Uterus (tissue), 4 donors: ENCODE measurements around the gene PTGER4. TPM values are rescaled to one million over a fixed set of nuclear protein-coding genes. Genes with fewer than 3 reads are reported as not detected.

Source experiments
- DNase-seq, 2 donors: peaks; one replicate each; pipeline ENCODE4 v3.0.0-alpha.2; 2019 to 2020
- H3K27ac ChIP-seq, 2 donors: fragments of 200-600 bp; sonication (generic); 1 replicate in 1 of 2; 2 replicates in 1 of 2; pipeline ENCODE4 v1.5.1; 2016 to 2018
- H3K27me3 ChIP-seq, 2 donors: fragments of 200-600 bp; sonication (generic); one replicate each; pipeline ENCODE4 v1.5.1; 2018 to 2019; ENCODE audit warnings: control low read depth in 1 of 2
- H3K36me3 ChIP-seq, 2 donors: fragments of 200-600 bp; sonication (generic); one replicate each; pipeline ENCODE4 v1.5.1; 2019; ENCODE audit warnings: control low read depth in 1 of 2
- H3K4me1 ChIP-seq, 2 donors: fragments of 200-600 bp; sonication (generic); one replicate each; pipeline ENCODE4 v1.5.1; 2018 to 2019; ENCODE audit warnings: control low read depth in 1 of 2
- H3K4me3 ChIP-seq, 2 donors: fragments of 200-600 bp; sonication (generic); 1 replicate in 1 of 2; 2 replicates in 1 of 2; pipeline ENCODE4 v1.5.1; 2018 to 2019; ENCODE audit warnings: mild to moderate bottlenecking in 1 of 2
- H3K9me3 ChIP-seq, 2 donors: fragments of 200-600 bp; sonication (generic); one replicate each; pipeline ENCODE4 v1.5.1; 2019; ENCODE audit warnings: control low read depth in 1 of 2
- POLR2A ChIP-seq, 2 donors: fragments of 450-650 bp; IDR thresholded peaks; one replicate each; pipeline ENCODE4 v1.6.1; 2016; ENCODE audit warnings: antibody characterized with exemption in 2 of 2, mild to moderate bottlenecking in 1 of 2, moderate library complexity in 1 of 2
- intact Hi-C: fragments of 100-400 bp; cut with DNase I; formaldehyde crosslinking; loops from one replicate; pipeline ENCODE4 v1.15.1; 2023; ENCODE audit warnings: low total_unique reads
- total RNA-seq, 4 donors: library from RNA; depleted of rRNA in 3 of 4; stranded (reverse); fragments of >200 nt in 3 of 4; gene quantifications; one replicate each; pipeline versions ENCODE4 v1.1.0 to v1.2.4, GENCODE V29; 2014 to 2023
- TF ChIP-seq, protein P1 (sequence below), 4 experiments: fragments of 200-600 bp in 2 of 4; fragments of 450-650 bp in 2 of 4; sonication (generic) in 2 of 4; IDR thresholded peaks; one replicate each; pipeline ENCODE4 v1.5.1; 2016 to 2019; ENCODE audit warnings: antibody characterized with exemption in 4 of 4, mild to moderate bottlenecking in 2 of 4, moderate library complexity in 1 of 4
- donor health status: DM: yes; HTN: yes; CAD: no.

The PTGER4 gene
- total RNA-seq, 4 donors from 2014 or later = 5.9 to 10.2 (median 8.0) TPM

- no peaks in the 10 kb centered on the region for H3K9me3 ChIP-seq
- H3K36me3 ChIP-seq = no peaks in the 10 kb centered on the region
- no peak overlapping the region for H3K4me3 ChIP-seq
- intact Hi-C loops = no loop called here
- DNase-seq = no peak
- no peak for TF ChIP-seq POLR2A (IDR thresholded peaks at IDR 0.05)
- TF ChIP-seq, protein P1, sequence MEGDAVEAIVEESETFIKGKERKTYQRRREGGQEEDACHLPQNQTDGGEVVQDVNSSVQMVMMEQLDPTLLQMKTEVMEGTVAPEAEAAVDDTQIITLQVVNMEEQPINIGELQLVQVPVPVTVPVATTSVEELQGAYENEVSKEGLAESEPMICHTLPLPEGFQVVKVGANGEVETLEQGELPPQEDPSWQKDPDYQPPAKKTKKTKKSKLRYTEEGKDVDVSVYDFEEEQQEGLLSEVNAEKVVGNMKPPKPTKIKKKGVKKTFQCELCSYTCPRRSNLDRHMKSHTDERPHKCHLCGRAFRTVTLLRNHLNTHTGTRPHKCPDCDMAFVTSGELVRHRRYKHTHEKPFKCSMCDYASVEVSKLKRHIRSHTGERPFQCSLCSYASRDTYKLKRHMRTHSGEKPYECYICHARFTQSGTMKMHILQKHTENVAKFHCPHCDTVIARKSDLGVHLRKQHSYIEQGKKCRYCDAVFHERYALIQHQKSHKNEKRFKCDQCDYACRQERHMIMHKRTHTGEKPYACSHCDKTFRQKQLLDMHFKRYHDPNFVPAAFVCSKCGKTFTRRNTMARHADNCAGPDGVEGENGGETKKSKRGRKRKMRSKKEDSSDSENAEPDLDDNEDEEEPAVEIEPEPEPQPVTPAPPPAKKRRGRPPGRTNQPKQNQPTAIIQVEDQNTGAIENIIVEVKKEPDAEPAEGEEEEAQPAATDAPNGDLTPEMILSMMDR (IDR thresholded peaks at IDR 0.05) = no peak
- H3K4me1 ChIP-seq = no peaks in the 10 kb centered on the region
- no peak overlapping the region for H3K27ac ChIP-seq
- H3K27me3 ChIP-seq = no peaks in the 10 kb centered on the region
Measured at GRCh38 chr5:40672425-40672824, 7.3 kb upstream of the PTGER4 start.

DNA sequence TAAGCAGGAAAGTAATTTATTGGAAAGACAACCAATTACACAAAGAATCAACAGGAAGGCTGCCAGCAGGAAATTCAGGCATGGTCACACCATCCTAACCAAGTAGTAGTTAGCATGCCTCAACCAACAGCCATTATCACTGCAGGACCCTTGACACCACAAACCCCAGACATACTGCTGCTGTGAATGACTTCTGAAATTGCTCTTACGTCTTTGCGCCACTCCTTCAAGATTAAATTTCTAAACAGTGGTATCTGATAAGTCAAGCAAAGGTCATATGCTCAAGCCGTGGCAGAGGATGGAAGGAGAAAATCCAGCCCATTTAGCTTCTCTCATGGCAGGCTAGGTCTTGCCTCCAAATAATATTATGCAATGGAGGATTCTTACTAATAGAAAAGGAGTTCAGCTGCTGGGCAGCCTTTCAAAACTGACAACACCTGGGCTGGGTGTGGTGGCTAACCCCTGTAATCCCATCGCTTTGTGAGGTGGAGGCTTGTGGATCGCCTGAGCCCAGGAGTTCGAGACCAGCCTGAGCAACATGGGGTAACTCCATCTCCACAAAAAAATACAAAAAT is 5.0 kb upstream of the PTGER4 start:
- intact Hi-C loops = no loop called here
- no peak for TF ChIP-seq POLR2A (IDR thresholded peaks at IDR 0.05)
- TF ChIP-seq, protein P1 (IDR thresholded peaks at IDR 0.05) = no peak
- Histone ChIP-seq H3K27me3 (no peaks in the 10 kb centered on the region), H3K36me3 (no peaks in the 10 kb centered on the region), H3K4me3 (no peak overlapping the region), H3K9me3 (no peaks in the 10 kb centered on the region), H3K27ac (no peak overlapping the region), H3K4me1 (no peaks in the 10 kb centered on the region)
- DNase-seq = no peak

DNA sequence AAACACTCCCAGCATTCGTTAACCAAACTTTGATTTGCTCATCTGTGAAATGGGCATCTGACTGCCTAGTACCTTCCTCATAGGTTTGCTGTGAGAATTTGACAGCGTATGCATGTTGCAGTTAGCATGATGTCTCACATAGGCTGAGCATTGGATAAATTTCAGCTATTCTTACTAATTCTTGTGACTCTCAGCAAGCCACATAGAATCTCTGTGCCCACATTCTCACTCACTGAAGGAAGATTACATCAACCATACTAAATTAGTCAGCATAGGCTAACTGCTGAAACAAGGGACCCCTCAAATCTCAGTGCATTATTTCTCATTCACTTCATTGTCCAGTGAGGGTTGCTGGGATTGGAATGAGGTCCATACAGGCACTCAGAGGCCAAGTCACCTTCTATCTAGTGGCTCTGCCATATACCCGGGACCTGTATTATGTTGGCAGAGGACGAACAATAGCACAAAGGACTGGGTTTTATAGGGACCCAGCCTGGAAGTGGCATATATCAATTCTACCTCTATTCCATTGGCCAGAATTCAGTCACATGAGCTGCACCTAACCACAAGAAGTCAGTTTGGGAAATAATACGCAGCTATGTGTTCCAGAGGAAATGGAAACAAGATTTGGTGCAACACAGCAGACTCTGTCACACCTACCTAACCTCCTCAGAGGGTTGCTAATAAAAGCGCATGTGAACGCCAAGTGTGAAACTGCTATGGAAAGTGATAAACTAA is 4.2 kb upstream of the PTGER4 start:
- no peak overlapping the region for H3K4me3 ChIP-seq
- H3K27me3 ChIP-seq = no peaks in the 10 kb centered on the region
- no peaks in the 10 kb centered on the region for H3K36me3 ChIP-seq
- no peak overlapping the region for H3K27ac ChIP-seq
- H3K9me3 ChIP-seq = no peaks in the 10 kb centered on the region
- no peak for DNase-seq
- intact Hi-C loops = no loop called here
- no peak for TF ChIP-seq POLR2A (IDR thresholded peaks at IDR 0.05)
- TF ChIP-seq, protein P1 (IDR thresholded peaks at IDR 0.05) = no peak
- H3K4me1 ChIP-seq = no peaks in the 10 kb centered on the region

- H3K27me3 ChIP-seq = no peaks in the 10 kb centered on the region
- no peaks in the 10 kb centered on the region for H3K4me1 ChIP-seq
- no peak for TF ChIP-seq POLR2A (IDR thresholded peaks at IDR 0.05)
- TF ChIP-seq, protein P1 (IDR thresholded peaks at IDR 0.05) = no peak
- intact Hi-C loops = no loop called here
- DNase-seq = peak; percentile 25 to 52
- no peaks in the 10 kb centered on the region for H3K36me3 ChIP-seq
- peak overlapping the region in 1 of 2 donors; percentile 45 for H3K27ac ChIP-seq
- H3K4me3 ChIP-seq = no peak overlapping the region
- H3K9me3 ChIP-seq = no peaks in the 10 kb centered on the region
Measured at GRCh38 chr5:40676613-40677343, 2.9 kb upstream of the PTGER4 start.

DNA sequence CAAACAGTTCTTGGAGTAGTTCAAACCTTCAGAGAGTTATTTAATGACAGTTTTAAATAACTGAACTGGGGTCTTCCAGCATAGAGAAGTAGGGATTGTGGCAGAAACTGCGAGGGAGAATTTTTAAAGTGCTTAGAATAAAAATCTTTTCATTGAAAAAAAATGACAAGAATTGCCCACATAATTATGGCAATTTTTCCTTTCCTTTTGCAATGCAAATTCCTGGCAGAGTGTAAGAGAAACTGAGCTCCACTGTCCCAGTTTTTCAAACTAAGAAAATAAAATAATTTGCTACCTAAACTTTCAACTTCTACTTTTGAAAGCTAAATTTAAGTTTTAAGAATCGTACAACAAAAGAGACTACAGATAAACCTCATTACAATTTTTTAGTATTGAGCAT is 2.3 kb upstream of the PTGER4 start:
- intact Hi-C loops = no loop called here
- no peaks in the 10 kb centered on the region for H3K4me1 ChIP-seq
- H3K27ac ChIP-seq = peak overlapping the region; percentile 27 to 45

More for the DNA sequence above, 2.3 kb upstream of the PTGER4 start:
- Histone ChIP-seq H3K27me3 (no peaks in the 10 kb centered on the region), H3K4me3 (no peak overlapping the region), H3K36me3 (no peaks in the 10 kb centered on the region), H3K9me3 (no peaks in the 10 kb centered on the region)
- no peak for DNase-seq
- no peak for TF ChIP-seq POLR2A (IDR thresholded peaks at IDR 0.05)
- TF ChIP-seq, protein P1 (IDR thresholded peaks at IDR 0.05) = no peak
